Mesothelial cell of epicardium (in vitro differentiated cells): Measurements from ENCODE around the gene CACNA1B. TPM values are rescaled to one million over a fixed set of nuclear protein-coding genes. Genes with fewer than 3 reads are reported as not detected.

Experiments
- DNase-seq, 2 experiments: peaks; one replicate each; pipeline ENCODE4 v3.0.0; 2021; ENCODE audit warnings: low spot score in 2 of 2; ENCODE audit not compliant: unreplicated experiment in 2 of 2
- H3K27ac Mint-ChIP-seq: 2 replicates; pipeline ENCODE4 v1.8.0; 2021; ENCODE audit warnings: mixed read lengths
- H3K27me3 Mint-ChIP-seq: 2 replicates; pipeline ENCODE4 v1.8.0; 2021; ENCODE audit warnings: low read depth, mixed read lengths
- H3K36me3 Mint-ChIP-seq: 2 replicates; pipeline ENCODE4 v1.8.0; 2021; ENCODE audit warnings: mixed read lengths
- H3K4me1 Mint-ChIP-seq: 2 replicates; pipeline ENCODE4 v1.8.0; 2021; ENCODE audit warnings: mixed read lengths
- H3K4me3 Mint-ChIP-seq: 2 replicates; pipeline ENCODE4 v1.8.0; 2021; ENCODE audit warnings: mild to moderate bottlenecking, moderate library complexity, mixed read lengths
- H3K9me3 Mint-ChIP-seq: 2 replicates; pipeline ENCODE4 v1.8.0; 2021; ENCODE audit warnings: mixed read lengths
- CTCF ChIP-seq: fragments of 200-600 bp; sonication (generic); IDR thresholded peaks from one replicate; pipeline ENCODE4 v1.5.0; 2021; ENCODE audit warnings: antibody characterized with exemption; ENCODE audit not compliant: unreplicated experiment
- total RNA-seq: library from RNA; stranded (reverse); gene quantifications from 3 replicates; pipeline ENCODE4 v1.2.1, GENCODE V29; 2021

CACNA1B gene
- total RNA-seq, 1 donor from 2014 or later, result 0.87 TPM

DNA sequence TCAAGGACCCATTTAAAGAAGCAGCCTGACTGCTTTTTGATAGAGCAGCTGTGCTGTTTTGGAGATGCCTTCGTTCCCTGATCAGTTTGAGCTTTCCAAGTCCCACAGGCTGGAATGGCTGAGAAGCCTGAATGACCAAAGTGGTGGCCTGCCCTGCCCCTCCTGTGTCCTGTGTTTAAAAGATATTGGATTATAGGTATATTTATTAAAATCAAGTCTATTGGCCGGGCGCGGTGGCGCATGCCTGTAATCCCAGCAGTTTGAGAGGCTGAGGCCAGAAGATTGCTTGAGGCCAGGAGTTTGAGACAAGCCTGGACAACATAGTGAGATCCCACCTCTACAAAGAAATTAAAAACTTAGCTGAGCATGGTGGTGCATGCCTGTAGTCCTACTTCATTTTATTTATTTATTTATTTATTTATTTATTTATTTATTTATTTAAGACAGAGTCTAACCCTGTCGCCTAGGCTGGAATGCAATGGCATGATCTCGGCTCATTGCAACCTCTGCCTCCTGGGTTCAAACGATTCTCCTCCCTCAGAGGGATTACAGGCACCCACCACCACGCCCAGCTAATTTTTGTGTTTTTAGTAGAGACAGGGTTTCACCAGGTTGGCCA, 87.7 kb downstream of the CACNA1B start:
- peaks cover 20% of the 10 kb centered on the region for H3K9me3 Mint-ChIP-seq
- H3K27ac Mint-ChIP-seq, result no peak overlapping the region
- no peak for DNase-seq
- no peak overlapping the region for H3K4me3 Mint-ChIP-seq
- TF ChIP-seq CTCF, result no peak
- no peaks in the 10 kb centered on the region for H3K36me3 Mint-ChIP-seq
- peaks cover 4% of the 10 kb centered on the region for H3K4me1 Mint-ChIP-seq
- peaks cover 15% of the 10 kb centered on the region for H3K27me3 Mint-ChIP-seq

DNA sequence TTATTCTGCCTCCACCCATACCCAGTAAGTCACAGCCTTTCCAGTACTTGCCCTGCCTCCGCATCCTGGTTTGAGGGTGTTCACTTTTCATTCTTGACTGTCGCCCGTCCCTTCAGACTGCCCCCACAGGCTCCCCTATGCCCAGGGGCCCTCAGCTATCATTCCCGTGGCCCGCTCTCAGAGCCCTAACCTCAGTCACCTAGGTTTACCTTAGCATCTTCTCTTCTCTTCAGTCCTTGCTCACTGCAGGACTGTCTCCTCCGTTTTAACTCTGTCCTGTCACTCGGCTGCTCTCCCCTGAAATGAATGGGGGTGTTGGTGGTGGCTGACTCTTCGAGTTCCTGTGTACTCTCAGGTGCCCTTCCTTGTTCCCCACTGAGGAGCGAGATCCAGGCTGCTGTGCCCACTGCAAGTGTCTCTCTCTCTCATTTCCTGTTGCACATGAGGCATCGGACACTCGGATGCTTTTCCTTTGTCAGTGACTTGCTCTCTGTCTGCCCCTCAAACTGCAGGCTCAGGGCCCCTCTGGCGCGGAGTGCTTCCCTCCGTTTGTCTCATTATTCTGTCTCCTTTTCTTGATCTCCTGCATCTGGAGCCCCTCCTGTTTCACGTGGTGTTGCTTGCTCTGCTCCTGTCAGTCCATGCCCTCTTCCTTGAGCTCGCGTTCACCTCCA, 89.8 kb downstream of the CACNA1B start:
- Mint-ChIP-seq H3K4me1 (peaks cover 4% of the 10 kb centered on the region), H3K27ac (no peak overlapping the region), H3K4me3 (no peak overlapping the region), H3K36me3 (no peaks in the 10 kb centered on the region), H3K27me3 (peaks cover 6% of the 10 kb centered on the region), H3K9me3 (peaks cover 17% of the 10 kb centered on the region)
- DNase-seq, result no peak
- TF ChIP-seq CTCF, result no peak

- TF ChIP-seq CTCF, result no peak
Measured at GRCh38 chr9:137968235-137968634, 90.7 kb downstream of the CACNA1B start.

GRCh38 chr9:137969008-137969407, 91.4 kb downstream of the CACNA1B start:
- Mint-ChIP-seq H3K27ac (no peak overlapping the region), H3K4me3 (no peak overlapping the region)
- peak in 1 of 2 experiments; percentile 3 for DNase-seq

More at GRCh38 chr9:137968235-137968634, 90.7 kb downstream of the CACNA1B start:
- H3K27me3 Mint-ChIP-seq, result peaks cover 2% of the 10 kb centered on the region
- H3K9me3 Mint-ChIP-seq, result peaks cover 9% of the 10 kb centered on the region
- no peak overlapping the region for H3K4me3 Mint-ChIP-seq
- H3K27ac Mint-ChIP-seq, result no peak overlapping the region
- H3K4me1 Mint-ChIP-seq, result peaks cover 4% of the 10 kb centered on the region
- H3K36me3 Mint-ChIP-seq, result no peaks in the 10 kb centered on the region
- no peak for DNase-seq

DNA sequence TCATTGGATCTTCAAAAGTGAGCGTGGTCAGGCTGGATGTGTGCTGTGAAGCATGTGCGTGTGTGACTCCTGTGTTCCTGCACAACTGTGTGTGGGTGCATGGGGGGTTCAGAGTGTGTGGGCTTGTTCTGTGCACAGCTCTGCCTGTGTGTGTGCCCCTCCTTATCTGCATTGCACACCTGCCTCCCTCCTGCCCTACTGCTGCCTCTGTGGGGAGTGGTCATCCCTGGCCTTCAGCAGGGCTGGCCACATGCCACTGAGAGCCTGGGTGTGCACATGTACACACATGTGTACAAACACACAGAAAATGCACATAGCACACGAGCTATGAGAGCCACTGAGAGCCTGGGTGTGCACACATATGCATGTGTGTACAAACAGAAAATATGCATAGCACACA, 92.1 kb downstream of the CACNA1B start:
- Mint-ChIP-seq H3K4me1 (peaks cover 4% of the 10 kb centered on the region), H3K27ac (no peak overlapping the region), H3K9me3 (no peaks in the 10 kb centered on the region), H3K36me3 (no peaks in the 10 kb centered on the region), H3K27me3 (no peaks in the 10 kb centered on the region), H3K4me3 (no peak overlapping the region)
- TF ChIP-seq CTCF, result no peak
- peak in 1 of 2 experiments; percentile 4 for DNase-seq

More at GRCh38 chr9:137969008-137969407, 91.4 kb downstream of the CACNA1B start:
- Mint-ChIP-seq H3K36me3 (no peaks in the 10 kb centered on the region), H3K4me1 (peaks cover 4% of the 10 kb centered on the region), H3K27me3 (peaks cover 2% of the 10 kb centered on the region), H3K9me3 (peaks cover 5% of the 10 kb centered on the region)
- TF ChIP-seq CTCF, result no peak
